ENCODE data around the gene GOLGB1. TPM values are rescaled to one million over a fixed set of nuclear protein-coding genes. Genes with fewer than 3 reads are reported as not detected.

Gene GOLGB1
- total and polyA plus RNA-seq, 10 of the 15 experiments (the other 5 are each of a cell fraction or from before 2014, with no cell fraction given) = 7.4 to 34.5 (median 21.8) TPM

DNA sequence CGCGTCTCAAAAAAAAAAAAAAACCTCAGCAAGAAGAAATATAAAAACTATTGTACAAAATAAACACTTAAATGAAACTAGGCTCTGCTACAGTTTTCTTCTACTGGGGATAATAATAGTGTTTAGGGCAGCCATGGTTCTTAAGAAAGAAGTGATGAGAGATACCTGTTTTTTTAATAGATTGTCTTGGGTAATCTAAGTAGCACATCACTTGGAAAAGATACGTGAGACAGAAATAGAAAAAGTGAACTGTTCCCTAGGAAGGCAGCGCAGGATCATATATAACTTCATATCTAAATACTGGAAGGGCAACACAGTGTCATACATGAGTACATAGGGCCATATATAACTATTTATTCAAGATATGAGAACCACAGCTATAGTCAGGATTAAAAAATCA, 11.9 kb downstream of the GOLGB1 start (continued):
- TF ChIP-seq, protein P1, sequence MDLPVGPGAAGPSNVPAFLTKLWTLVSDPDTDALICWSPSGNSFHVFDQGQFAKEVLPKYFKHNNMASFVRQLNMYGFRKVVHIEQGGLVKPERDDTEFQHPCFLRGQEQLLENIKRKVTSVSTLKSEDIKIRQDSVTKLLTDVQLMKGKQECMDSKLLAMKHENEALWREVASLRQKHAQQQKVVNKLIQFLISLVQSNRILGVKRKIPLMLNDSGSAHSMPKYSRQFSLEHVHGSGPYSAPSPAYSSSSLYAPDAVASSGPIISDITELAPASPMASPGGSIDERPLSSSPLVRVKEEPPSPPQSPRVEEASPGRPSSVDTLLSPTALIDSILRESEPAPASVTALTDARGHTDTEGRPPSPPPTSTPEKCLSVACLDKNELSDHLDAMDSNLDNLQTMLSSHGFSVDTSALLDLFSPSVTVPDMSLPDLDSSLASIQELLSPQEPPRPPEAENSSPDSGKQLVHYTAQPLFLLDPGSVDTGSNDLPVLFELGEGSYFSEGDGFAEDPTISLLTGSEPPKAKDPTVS (IDR thresholded peaks at IDR 0.05; ENCODE audit: low read depth, low read length) = no peak
- TF ChIP-seq, protein P2, sequence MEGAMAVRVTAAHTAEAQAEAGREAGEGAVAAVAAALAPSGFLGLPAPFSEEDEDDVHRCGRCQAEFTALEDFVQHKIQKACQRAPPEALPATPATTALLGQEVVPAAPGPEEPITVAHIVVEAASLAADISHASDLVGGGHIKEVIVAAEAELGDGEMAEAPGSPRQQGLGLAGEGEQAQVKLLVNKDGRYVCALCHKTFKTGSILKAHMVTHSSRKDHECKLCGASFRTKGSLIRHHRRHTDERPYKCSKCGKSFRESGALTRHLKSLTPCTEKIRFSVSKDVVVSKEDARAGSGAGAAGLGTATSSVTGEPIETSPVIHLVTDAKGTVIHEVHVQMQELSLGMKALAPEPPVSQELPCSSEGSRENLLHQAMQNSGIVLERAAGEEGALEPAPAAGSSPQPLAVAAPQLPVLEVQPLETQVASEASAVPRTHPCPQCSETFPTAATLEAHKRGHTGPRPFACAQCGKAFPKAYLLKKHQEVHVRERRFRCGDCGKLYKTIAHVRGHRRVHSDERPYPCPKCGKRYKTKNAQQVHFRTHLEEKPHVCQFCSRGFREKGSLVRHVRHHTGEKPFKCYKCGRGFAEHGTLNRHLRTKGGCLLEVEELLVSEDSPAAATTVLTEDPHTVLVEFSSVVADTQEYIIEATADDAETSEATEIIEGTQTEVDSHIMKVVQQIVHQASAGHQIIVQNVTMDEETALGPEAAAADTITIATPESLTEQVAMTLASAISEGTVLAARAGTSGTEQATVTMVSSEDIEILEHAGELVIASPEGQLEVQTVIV (IDR thresholded peaks at IDR 0.05; ENCODE audit: borderline replicate concordance, partially characterized antibody) = no peak
- TF ChIP-seq POU2F2 (IDR thresholded peaks at IDR 0.05; ENCODE audit: borderline replicate concordance, low read depth, low read length) (no peak), PML (IDR thresholded peaks at IDR 0.05; ENCODE audit: low read length) (no peak), IKZF1 (conservative IDR thresholded peaks at IDR 0.05) (no peak), KDM1A (IDR thresholded peaks at IDR 0.05; ENCODE audit: borderline replicate concordance) (no peak), NR2C2 (IDR thresholded peaks at IDR 0.05; ENCODE audit: borderline replicate concordance, control insufficient read depth, insufficient read length, low read depth) (no peak), FOXM1 (IDR thresholded peaks at IDR 0.05; ENCODE audit: low read depth, low read length) (no peak), MEF2B (IDR thresholded peaks at IDR 0.05; ENCODE audit: partially characterized antibody, poor library complexity, severe bottlenecking) (no peak), MYC (IDR thresholded peaks at IDR 0.05; ENCODE audit: insufficient read depth, insufficient read length, insufficient replicate concordance, low read length, severe bottlenecking) (no peak), ZZZ3 (IDR thresholded peaks at IDR 0.05; ENCODE audit: control insufficient read depth, insufficient read length, low read depth) (no peak), NR2C1 (IDR thresholded peaks at IDR 0.05) (no peak)
- TF ChIP-seq, protein P3, sequence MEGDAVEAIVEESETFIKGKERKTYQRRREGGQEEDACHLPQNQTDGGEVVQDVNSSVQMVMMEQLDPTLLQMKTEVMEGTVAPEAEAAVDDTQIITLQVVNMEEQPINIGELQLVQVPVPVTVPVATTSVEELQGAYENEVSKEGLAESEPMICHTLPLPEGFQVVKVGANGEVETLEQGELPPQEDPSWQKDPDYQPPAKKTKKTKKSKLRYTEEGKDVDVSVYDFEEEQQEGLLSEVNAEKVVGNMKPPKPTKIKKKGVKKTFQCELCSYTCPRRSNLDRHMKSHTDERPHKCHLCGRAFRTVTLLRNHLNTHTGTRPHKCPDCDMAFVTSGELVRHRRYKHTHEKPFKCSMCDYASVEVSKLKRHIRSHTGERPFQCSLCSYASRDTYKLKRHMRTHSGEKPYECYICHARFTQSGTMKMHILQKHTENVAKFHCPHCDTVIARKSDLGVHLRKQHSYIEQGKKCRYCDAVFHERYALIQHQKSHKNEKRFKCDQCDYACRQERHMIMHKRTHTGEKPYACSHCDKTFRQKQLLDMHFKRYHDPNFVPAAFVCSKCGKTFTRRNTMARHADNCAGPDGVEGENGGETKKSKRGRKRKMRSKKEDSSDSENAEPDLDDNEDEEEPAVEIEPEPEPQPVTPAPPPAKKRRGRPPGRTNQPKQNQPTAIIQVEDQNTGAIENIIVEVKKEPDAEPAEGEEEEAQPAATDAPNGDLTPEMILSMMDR (IDR thresholded peaks at IDR 0.05 in 2 of 3, conservative IDR thresholded peaks at IDR 0.05 in 1 of 3; ENCODE audit: control insufficient read depth in 2 of 3, extremely low read depth in 1 of 3, insufficient read depth in 1 of 3, low read depth in 3 of 3, low read length in 3 of 3) = no peak
- TF ChIP-seq, protein P4, sequence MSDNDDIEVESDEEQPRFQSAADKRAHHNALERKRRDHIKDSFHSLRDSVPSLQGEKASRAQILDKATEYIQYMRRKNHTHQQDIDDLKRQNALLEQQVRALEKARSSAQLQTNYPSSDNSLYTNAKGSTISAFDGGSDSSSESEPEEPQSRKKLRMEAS (IDR thresholded peaks at IDR 0.05; ENCODE audit: low read depth, low read length) = no peak

Measured in GM12878 (cell line).